Measurements from ENCODE around the gene CALY.
"Not testable (repeated sequence)": the region's sequence is repeated elsewhere in the genome, so short reads cannot be mapped to it uniquely, and the experiment has no call there.

CALY gene

GRCh38 chr10:133329491-133330202 lies 7.0 kb downstream of the CALY start:
- DNase-seq (ENCODE audit: low read depth in 1 of 2, low spot score in 1 of 2), result peak; percentile 71 to 85

GRCh38 chr10:133328358-133329343 lies 8.0 kb downstream of the CALY start:
- no peak for DNase-seq (ENCODE audit: low read depth in 1 of 2, low spot score in 1 of 2)

GRCh38 chr10:133327651-133328357 lies 8.9 kb downstream of the CALY start:
- no peak for DNase-seq (ENCODE audit: low read depth in 1 of 2, low spot score in 1 of 2)

DNA sequence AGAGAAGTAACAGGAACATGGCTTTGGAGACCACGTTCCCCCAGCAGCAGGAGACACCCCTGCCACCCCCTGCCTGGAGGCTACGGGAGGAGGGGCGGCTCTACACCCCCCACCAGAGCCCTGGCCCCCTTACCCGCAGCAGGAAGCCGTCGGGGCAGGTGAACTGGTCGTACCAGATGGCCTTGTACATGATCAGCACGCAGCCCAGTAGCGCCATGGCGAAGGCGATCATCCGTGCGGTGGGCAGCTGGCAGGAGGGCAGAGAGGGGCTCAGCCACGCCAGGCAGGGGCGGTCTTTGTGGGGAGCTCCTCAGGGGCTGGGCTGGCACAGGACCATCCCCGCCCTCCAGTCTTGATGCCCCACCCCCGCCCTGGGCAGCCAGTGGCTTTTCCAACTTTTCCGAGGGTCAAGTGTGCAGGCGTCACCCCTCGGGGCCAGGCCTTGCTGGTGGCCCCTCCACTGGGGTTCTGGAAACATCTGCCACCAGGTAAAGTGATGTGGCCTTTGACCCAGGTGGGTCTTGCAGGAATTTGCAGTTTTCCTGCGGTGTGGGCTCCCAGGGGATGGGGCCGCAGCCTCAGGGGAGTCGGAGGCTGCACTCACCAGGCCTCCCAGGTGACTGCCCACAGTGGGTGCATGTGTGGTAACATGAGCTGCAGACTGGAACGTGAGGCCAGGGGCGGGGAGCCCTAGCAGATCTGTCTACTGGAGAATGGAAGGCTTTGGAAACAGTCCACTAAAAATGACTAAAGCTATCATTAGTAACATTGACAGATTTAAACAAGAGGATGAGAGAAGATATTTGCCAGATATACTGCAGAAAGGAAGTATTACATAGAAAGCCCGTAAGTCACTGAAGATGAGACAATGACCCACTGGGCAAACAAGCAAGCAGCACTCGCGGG lies 9.7 kb downstream of the CALY start:
- no peak for DNase-seq (ENCODE audit: low read depth in 1 of 2, low spot score in 1 of 2)

GRCh38 chr10:133326223-133326551 lies 10.5 kb downstream of the CALY start:
- DNase-seq (ENCODE audit: low read depth in 1 of 2, low spot score in 1 of 2), result no peak

DNA sequence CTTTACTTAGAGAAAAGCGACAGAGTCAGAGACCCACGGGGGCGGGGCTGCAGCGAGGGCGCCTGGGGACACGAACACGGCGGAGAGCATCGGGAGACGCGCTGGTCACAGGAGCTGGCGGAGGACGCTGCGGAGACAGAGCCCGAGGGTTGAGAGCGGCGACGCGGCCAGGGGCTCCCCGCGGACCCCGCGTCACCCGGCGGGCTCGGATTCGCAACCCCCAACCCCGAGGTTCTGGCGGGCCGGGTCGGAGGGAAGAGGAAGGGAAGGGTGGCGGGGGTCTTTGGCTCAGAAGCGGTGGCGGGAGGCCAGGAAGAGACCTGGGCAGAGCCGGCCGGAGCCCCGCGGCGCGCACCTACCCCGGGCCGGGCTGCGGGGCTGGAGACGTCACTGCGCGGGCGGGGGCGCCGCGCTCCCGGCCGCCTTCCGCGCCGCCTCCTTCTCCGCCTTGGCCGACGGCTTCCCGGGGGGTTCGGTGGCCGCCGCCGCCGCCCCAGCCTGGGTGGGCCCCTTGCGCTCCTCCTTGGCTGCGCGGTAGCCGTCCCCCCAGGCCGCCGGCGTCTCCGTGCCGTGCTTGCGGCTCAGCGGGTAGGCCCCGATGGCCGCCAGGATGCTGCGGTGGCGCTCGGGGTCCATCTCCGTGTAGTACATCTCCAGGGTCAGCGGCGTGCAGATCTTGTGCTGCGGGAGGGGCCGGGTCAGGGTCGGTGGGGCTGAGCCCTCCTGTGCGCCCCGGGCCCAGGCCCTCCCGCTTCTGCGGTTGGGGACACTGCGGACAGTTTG lies 11.1 kb downstream of the CALY start:
- DNase-seq (ENCODE audit: low read depth in 1 of 2, low spot score in 1 of 2), result no peak

GRCh38 chr10:133324857-133325260 lies 11.8 kb downstream of the CALY start:
- DNase-seq (ENCODE audit: low read depth in 1 of 2, low spot score in 1 of 2), result no peak

DNA sequence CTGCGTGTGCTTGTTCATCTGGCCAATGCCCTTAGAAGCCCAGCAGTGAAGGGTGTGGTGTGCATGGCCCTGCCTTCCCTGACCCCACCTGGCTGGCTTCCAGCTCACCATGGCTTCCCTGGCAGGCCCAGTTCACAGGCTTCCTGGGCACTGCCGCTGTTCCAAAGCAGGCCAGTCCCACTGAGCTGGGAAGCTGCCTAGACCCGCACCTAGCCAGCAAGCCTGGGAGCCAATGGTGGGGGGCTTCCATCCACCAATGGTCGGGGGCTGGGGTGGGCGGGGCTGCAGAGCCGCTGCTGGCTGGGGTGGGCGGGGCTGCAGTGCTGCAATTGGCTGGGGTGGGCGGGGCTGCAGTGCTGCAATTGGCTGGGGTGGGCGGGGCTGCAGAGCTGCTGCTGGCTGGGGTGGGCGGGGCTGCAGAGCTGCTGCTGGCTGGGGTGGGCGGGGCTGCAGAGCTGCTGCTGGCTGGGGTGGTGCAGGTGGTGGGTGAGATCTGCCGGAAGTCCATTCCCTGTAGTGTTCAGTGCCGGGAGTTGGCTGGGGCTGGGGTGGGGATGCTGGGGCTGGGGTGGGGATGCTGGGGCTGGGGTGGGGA lies 12.4 kb downstream of the CALY start:
- peak; percentile 24 to 38 for DNase-seq (ENCODE audit: low read depth in 1 of 2, low spot score in 1 of 2)

DNA sequence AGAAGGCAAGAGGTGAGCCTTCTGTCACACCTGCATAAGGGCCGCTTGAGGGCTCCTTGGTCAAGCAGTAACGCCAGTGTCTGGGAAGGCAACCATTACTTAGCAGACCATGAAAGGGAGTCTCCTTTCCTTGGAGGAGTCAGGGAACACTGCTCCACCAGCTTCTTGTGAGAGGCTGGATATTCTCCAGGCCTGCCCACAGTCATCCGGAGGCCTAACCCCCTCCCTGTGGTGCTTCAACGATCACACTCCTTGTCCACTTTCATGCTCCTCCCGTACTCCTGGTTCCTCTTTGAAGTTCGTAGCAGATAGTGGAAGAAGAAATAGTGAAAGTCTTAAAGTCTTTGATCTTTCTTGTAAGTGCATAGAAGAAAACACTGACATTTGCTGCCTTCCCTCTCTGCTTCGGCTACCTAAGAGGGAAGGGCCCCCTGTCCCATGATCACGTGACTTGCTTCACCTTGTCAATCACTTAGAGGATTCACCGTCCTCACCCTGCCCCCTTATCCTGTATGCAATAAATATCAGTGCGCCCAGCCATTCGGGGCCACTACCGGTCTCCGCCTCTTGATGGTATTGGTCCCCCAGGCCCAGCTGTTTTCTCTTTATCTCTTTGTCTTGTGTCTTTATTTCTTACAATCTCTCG lies 14.5 kb downstream of the CALY start:
- not testable (repeated sequence) for DNase-seq (ENCODE audit: low read depth in 1 of 2, low spot score in 1 of 2)

DNA sequence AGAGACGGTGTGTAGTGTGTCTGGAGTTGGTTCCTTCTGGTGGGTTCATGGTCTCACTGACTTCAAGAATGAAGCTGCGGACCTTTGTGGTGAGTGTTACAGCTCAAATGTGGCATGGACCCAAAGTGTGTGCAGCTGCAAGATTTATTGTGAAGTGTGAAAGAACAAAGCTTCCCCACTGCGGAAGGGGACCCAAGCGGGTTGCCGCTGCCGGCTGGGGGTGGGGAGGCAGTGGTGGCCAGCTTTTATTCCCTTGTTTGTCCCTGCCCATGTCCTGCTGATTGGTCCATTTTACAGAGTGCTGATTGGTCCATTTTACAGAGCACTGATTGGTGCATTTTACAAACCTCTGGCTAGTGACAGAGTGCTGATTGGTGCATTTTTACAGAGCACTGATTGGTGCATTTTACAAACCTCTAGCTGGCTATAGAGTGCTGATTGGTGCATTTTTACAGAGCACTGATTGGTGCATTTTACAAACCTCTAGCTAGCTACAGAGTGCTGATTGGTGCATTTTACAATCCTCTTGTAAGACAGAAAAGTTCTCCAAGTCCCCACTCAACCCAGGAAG lies 15.8 kb downstream of the CALY start:
- not testable (repeated sequence) for DNase-seq (ENCODE audit: low read depth in 1 of 2, low spot score in 1 of 2)

DNA sequence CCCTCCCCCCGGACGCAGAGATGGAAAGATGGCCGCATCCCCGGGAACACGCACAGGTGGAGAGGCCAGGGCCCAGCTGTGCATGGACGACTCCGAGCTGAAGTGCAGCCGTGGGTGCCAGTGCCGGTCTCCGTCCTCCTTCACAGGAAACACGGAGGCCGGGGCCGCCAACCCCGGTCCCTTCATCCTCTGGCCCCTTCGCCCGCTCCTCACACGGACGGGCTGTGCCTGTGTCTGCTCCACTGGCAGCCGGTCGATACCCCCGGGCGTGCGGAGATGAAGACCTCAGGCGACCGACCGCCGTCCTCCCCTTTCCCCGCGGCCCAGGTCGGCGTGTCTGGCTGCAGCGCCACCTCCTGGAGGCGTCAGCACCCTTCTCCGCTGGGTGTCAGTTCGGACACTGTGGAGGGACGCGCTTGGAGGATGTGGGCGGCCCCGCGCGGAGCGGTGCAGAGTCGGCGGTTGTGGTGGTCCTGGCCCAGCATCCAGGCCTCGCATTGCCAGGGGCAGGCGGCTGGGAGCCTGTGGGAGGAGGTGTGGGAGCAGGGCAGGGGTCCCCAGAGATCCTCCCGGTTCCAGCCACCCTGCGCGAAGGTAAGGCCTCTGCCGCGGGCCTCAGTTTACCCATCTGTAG lies 18.1 kb downstream of the CALY start:
- DNase-seq (ENCODE audit: low read depth in 1 of 2, low spot score in 1 of 2), result peak; percentile 43 to 50

GRCh38 chr10:133316732-133317131 lies 20.0 kb downstream of the CALY start:
- no peak for DNase-seq (ENCODE audit: low read depth in 1 of 2, low spot score in 1 of 2)

DNA sequence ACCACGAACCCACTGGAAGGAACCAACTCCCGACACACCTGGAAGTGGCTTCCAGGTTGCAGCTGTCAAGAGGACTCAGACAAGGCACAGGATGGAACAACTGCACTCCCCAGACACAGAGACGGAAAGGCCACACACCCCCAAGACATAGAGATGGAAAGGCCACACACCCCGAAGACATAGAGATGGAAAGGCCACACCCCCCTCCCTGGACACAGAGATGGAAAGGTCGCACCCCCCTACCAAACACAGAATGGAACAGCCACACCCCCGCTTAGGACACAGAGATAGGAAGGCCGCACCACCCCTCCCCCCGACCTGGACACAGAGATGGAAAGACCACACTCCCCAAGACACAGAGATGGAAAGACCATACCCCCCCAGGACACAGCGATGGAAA lies 20.4 kb downstream of the CALY start:
- no peak for DNase-seq (ENCODE audit: low read depth in 1 of 2, low spot score in 1 of 2)

DNA sequence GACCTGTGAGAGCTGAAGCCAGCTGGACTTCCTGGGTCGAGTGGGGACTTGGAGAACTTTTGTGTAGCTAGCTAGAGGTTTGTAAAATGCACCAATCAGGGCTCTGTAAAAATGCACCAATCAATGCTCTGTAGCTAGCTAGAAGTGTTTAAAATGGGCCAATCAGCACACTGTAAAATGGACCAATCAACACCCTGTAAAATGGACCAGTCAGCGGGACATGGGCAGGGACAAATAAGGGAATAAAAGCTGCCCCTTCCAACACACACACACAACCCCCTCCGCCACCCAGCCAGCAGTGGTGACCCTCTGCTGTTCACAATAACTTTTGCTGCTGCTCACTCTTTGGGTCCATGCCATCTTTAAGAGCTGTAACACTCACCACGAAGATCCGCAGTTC lies 20.8 kb downstream of the CALY start:
- DNase-seq (ENCODE audit: low read depth in 1 of 2, low spot score in 1 of 2), result no peak

- no peak for DNase-seq (ENCODE audit: low read depth in 1 of 2, low spot score in 1 of 2)
These were observed 21.8 kb downstream of the CALY start for GRCh38 chr10:133314911-133315310.

DNA sequence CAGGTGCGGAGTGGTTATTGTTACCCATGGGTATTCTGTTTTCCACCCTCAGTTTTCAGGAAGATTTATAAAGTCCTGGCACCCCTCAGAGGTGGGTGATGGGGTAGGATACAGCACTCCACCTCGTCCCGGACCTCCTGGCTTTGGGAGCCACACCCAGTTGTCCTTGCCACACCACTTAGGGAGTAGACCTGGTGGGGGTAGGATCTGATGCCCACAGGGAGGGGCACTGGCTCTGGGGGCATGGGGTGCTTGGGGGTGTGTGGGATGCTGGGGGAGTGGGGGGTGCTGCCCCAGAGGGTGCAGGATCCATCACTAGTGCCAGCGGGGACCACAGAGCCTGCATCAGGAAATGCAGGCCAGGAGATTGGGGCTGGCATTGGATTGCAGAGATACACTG lies 23.5 kb downstream of the CALY start:
- no peak for DNase-seq (ENCODE audit: low read depth in 1 of 2, low spot score in 1 of 2)

DNA sequence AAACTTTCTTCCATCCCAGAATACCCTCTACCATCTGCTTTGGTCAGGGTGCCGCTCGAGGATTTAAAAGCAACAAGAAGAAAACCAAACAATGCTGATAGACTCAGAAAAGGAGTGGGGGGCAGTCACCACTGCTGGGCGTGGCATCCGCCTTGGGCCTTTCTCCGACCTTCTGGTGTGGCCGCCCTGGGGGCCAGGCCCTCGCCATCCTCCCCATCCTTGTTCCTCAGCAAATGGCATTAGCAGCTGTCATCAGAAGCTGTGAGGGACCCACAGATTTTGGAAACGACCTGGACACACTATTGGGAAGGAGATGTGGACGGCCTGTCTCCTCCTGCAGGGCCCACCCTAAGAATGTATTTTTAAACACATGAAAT lies 23.9 kb downstream of the CALY start:
- no peak for DNase-seq (ENCODE audit: low read depth in 1 of 2, low spot score in 1 of 2)

DNA sequence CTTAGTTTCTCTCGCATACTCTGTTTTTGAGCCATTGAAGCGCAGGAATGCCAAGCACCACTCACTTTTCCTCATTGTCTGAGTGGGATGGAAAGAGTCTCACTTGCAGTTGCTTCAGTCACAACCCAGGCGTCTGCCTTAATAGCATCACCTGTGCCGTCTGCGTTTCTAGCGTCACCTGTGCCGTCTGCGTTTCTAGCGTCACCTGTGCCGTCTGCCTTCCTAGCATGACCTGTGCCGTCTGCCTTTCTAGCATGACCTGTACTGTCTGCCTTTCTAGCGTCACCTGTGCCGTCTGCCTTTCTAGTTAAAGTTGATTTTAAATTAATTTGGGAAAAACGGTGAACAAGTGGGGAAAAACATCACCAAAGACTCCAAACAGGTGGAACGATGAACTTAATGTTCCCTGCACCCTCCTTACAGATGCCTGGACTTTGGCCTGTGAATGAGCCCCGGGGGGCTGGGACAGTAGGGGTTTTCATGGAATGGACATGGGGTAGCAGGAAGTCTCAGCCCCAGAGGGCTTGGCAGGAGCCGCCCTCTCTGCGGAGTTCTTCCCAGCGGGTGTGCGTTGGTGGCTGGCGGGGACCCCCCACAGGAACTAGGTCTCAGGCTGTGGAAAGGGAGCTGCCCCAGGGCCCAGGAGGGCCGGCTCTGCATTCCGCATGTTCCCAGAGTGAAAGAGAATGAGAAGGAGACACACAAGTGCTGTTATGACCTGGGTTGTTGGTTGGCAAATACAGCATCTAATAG lies 24.5 kb downstream of the CALY start:
- DNase-seq (ENCODE audit: low read depth in 1 of 2, low spot score in 1 of 2), result no peak
